Large intestine (tissue), 1 donor: Measurements from ENCODE around the gene CRYBG2. TPM values are rescaled to one million over a fixed set of nuclear protein-coding genes. Genes with fewer than 3 reads are reported as not detected.

Experiments
- polyA plus RNA-seq: library from polyadenylated mRNA; unstranded; fragments of 120-200 nt; gene quantifications from one replicate; pipeline ENCODE4 v1.2.1, GENCODE V29; 2013

Gene CRYBG2
- polyA plus RNA-seq, 1 donor: 3.9 TPM

Other genes with a start within 250 kb of the CRYBG2 start
- 12.7 TPM for gene PDIK1L, start 242.3 kb downstream of the CRYBG2 start, polyA plus RNA-seq
- 0.51 TPM for gene FAM110D, start 195.1 kb downstream of the CRYBG2 start, polyA plus RNA-seq
- not detected for gene C1orf232, start 185.2 kb downstream of the CRYBG2 start, polyA plus RNA-seq
- 30.4 TPM for gene ZNF593, start 184.2 kb downstream of the CRYBG2 start, polyA plus RNA-seq
- 1.2 TPM for gene ZNF593OS, start 182.3 kb downstream of the CRYBG2 start, polyA plus RNA-seq
- gene CNKSR1, start 176.6 kb downstream of the CRYBG2 start, polyA plus RNA-seq: 109 TPM
- 0.12 TPM for gene CATSPER4, start 163.5 kb downstream of the CRYBG2 start, polyA plus RNA-seq
- gene CEP85, start 119.9 kb downstream of the CRYBG2 start, polyA plus RNA-seq: 11.7 TPM
- 87.3 TPM for gene SH3BGRL3, start 74.0 kb downstream of the CRYBG2 start, polyA plus RNA-seq
- 40.1 TPM for gene UBXN11, start 47.5 kb downstream of the CRYBG2 start, polyA plus RNA-seq
- gene CD52, start 36.2 kb downstream of the CRYBG2 start, polyA plus RNA-seq: 25.3 TPM
- 0.27 TPM for gene ZNF683, start 18.6 kb upstream of the CRYBG2 start, polyA plus RNA-seq
- 0.03 TPM for gene LIN28A, start 56.7 kb upstream of the CRYBG2 start, polyA plus RNA-seq
- 35.2 TPM for gene DHDDS, start 78.2 kb upstream of the CRYBG2 start, polyA plus RNA-seq
- gene HMGN2, start 118.3 kb upstream of the CRYBG2 start, polyA plus RNA-seq: 671 TPM
- gene RPS6KA1, start 175.6 kb upstream of the CRYBG2 start, polyA plus RNA-seq: 98.2 TPM